ENCODE data around the gene PDE5A. TPM values are rescaled to one million over a fixed set of nuclear protein-coding genes. Genes with fewer than 3 reads are reported as not detected.

Gene PDE5A
- total and polyA plus RNA-seq, 5 experiments from 2014 or later, result 1.0 to 1.3 (median 1.1) TPM

GRCh38 chr4:119597377-119597776, 31.2 kb downstream of the PDE5A start:
- Mint-ChIP-seq H3K4me3 (no peak overlapping the region), H3K36me3 (peaks cover 0 to 19% (median 10%) of the 10 kb centered on the region in 3 donors), H3K27me3 (peaks cover 0 to 12% (median 3%) of the 10 kb centered on the region in 5 donors), H3K9me3 (peaks cover 3 to 18% (median 10%) of the 10 kb centered on the region in 9 donors), H3K27ac (no peak overlapping the region), H3K4me1 (no peaks in the 10 kb centered on the region)
- POLR2A ChIA-PET, result no interaction called here
- DNase-seq (no peak), ATAC-seq (no peak)

GRCh38 chr4:119593698-119594097, 34.9 kb downstream of the PDE5A start:
- no peak overlapping the region for H3K4me3 Mint-ChIP-seq
- H3K4me1 Mint-ChIP-seq, result no peaks in the 10 kb centered on the region
- POLR2A ChIA-PET, result no interaction called here

GRCh38 chr4:119592830-119593229, 35.8 kb downstream of the PDE5A start:
- no peaks in the 10 kb centered on the region for H3K36me3 Mint-ChIP-seq
- H3K27me3 Mint-ChIP-seq, result peaks cover 0 to 23% (median 9%) of the 10 kb centered on the region in 5 donors
- H3K27ac Mint-ChIP-seq, result no peak overlapping the region
- H3K4me3 Mint-ChIP-seq, result no peak overlapping the region
- no peaks in the 10 kb centered on the region for H3K4me1 Mint-ChIP-seq
- no peaks in the 10 kb centered on the region for H3K9me3 Mint-ChIP-seq
- DNase-seq, result no peak
- POLR2A ChIA-PET, result no interaction called here
- ATAC-seq, result no peak

More at GRCh38 chr4:119593698-119594097, 34.9 kb downstream of the PDE5A start:
- no peak overlapping the region for H3K27ac Mint-ChIP-seq
- peaks cover 0 to 7% (median 6%) of the 10 kb centered on the region in 3 donors for H3K36me3 Mint-ChIP-seq
- peaks cover 0 to 6% (median 5%) of the 10 kb centered on the region in 9 donors for H3K9me3 Mint-ChIP-seq
- peaks cover 0 to 31% (median 9%) of the 10 kb centered on the region in 5 donors for H3K27me3 Mint-ChIP-seq
- ATAC-seq (no peak), DNase-seq (no peak)

- POLR2A ChIA-PET, result no interaction called here
- H3K27me3 Mint-ChIP-seq, result peaks cover 1 to 23% (median 9%) of the 10 kb centered on the region in 5 donors
- no peaks in the 10 kb centered on the region for H3K36me3 Mint-ChIP-seq
- no peak overlapping the region for H3K27ac Mint-ChIP-seq
- DNase-seq (no peak), ATAC-seq (no peak)
- no peaks in the 10 kb centered on the region for H3K9me3 Mint-ChIP-seq
- H3K4me3 Mint-ChIP-seq, result no peak overlapping the region
- H3K4me1 Mint-ChIP-seq, result no peaks in the 10 kb centered on the region
Measured at GRCh38 chr4:119589165-119589564, 39.4 kb downstream of the PDE5A start.

GRCh38 chr4:119587796-119588195, 40.8 kb downstream of the PDE5A start:
- peaks cover 1 to 23% (median 9%) of the 10 kb centered on the region in 5 donors for H3K27me3 Mint-ChIP-seq
- no peak for ATAC-seq
- no peak for DNase-seq
- no peak overlapping the region for H3K4me3 Mint-ChIP-seq
- POLR2A ChIA-PET, result no interaction called here
- H3K27ac Mint-ChIP-seq, result no peak overlapping the region
- no peaks in the 10 kb centered on the region for H3K9me3 Mint-ChIP-seq
- no peaks in the 10 kb centered on the region for H3K36me3 Mint-ChIP-seq
- no peaks in the 10 kb centered on the region for H3K4me1 Mint-ChIP-seq

GRCh38 chr4:119585771-119586170, 42.8 kb downstream of the PDE5A start:
- no peak overlapping the region for H3K4me3 Mint-ChIP-seq
- peaks cover 0 to 2% (median 0%) of the 10 kb centered on the region in 3 donors for H3K36me3 Mint-ChIP-seq
- no peaks in the 10 kb centered on the region for H3K4me1 Mint-ChIP-seq
- peaks cover 0 to 7% (median 0%) of the 10 kb centered on the region in 9 donors for H3K9me3 Mint-ChIP-seq
- no peak overlapping the region for H3K27ac Mint-ChIP-seq
- no peak for DNase-seq
- peaks cover 1 to 14% (median 9%) of the 10 kb centered on the region in 5 donors for H3K27me3 Mint-ChIP-seq
- ATAC-seq, result no peak
- POLR2A ChIA-PET, result no interaction called here

- Mint-ChIP-seq H3K4me3 (no peak overlapping the region), H3K27me3 (peaks cover 0 to 2% (median 0%) of the 10 kb centered on the region in 5 donors), H3K36me3 (peaks cover 0 to 2% (median 0%) of the 10 kb centered on the region in 3 donors), H3K9me3 (peaks cover 0 to 27% (median 7%) of the 10 kb centered on the region in 9 donors), H3K27ac (no peak overlapping the region), H3K4me1 (no peaks in the 10 kb centered on the region)
- ATAC-seq (no peak), DNase-seq (no peak)
- POLR2A ChIA-PET, result no interaction called here
Measured at GRCh38 chr4:119581190-119581873, 47.3 kb downstream of the PDE5A start.

- DNase-seq (no peak), ATAC-seq (no peak)
- peaks cover 0 to 2% (median 0%) of the 10 kb centered on the region in 3 donors for H3K36me3 Mint-ChIP-seq
- H3K27me3 Mint-ChIP-seq, result peaks cover 0 to 2% (median 0%) of the 10 kb centered on the region in 5 donors
- POLR2A ChIA-PET, result no interaction called here
- no peak overlapping the region for H3K27ac Mint-ChIP-seq
- no peaks in the 10 kb centered on the region for H3K4me1 Mint-ChIP-seq
- no peak overlapping the region for H3K4me3 Mint-ChIP-seq
- peaks cover 0 to 32% (median 16%) of the 10 kb centered on the region in 9 donors for H3K9me3 Mint-ChIP-seq
Measured at GRCh38 chr4:119580293-119580692, 48.3 kb downstream of the PDE5A start.

GRCh38 chr4:119579823-119580222, 48.8 kb downstream of the PDE5A start:
- no peak overlapping the region for H3K27ac Mint-ChIP-seq
- H3K36me3 Mint-ChIP-seq, result peaks cover 2 to 3% (median 3%) of the 10 kb centered on the region in 3 donors
- peaks cover 0 to 33% (median 21%) of the 10 kb centered on the region in 9 donors for H3K9me3 Mint-ChIP-seq
- no peak overlapping the region for H3K4me3 Mint-ChIP-seq
- DNase-seq (no peak), ATAC-seq (no peak)
- no peaks in the 10 kb centered on the region for H3K4me1 Mint-ChIP-seq
- peaks cover 0 to 4% (median under 1%) of the 10 kb centered on the region in 5 donors for H3K27me3 Mint-ChIP-seq
- POLR2A ChIA-PET, result no interaction called here

GRCh38 chr4:119570401-119570800, 58.2 kb downstream of the PDE5A start:
- no peak overlapping the region for H3K4me3 Mint-ChIP-seq
- DNase-seq (no peak), ATAC-seq (no peak)
- no peak overlapping the region for H3K27ac Mint-ChIP-seq
- H3K4me1 Mint-ChIP-seq, result no peaks in the 10 kb centered on the region
- peaks cover 0 to 30% (median 11%) of the 10 kb centered on the region in 9 donors for H3K9me3 Mint-ChIP-seq
- H3K36me3 Mint-ChIP-seq, result peaks cover 7 to 30% (median 9%) of the 10 kb centered on the region in 3 donors
- POLR2A ChIA-PET, result no interaction called here
- H3K27me3 Mint-ChIP-seq, result peaks cover 0 to 9% (median 6%) of the 10 kb centered on the region in 5 donors

- Mint-ChIP-seq H3K27ac (no peak overlapping the region), H3K9me3 (peaks cover 0 to 35% (median 22%) of the 10 kb centered on the region in 9 donors), H3K4me1 (no peaks in the 10 kb centered on the region), H3K27me3 (no peaks in the 10 kb centered on the region), H3K4me3 (no peak overlapping the region), H3K36me3 (peaks cover 0 to 19% (median 10%) of the 10 kb centered on the region in 3 donors)
- DNase-seq (no peak), ATAC-seq (no peak)
- POLR2A ChIA-PET, result no interaction called here
Measured at GRCh38 chr4:119564106-119564505, 64.5 kb downstream of the PDE5A start.

GRCh38 chr4:119559044-119559647, 69.5 kb downstream of the PDE5A start:
- DNase-seq (peak in 2 of 10 donors; percentile 1 to 2), ATAC-seq (no peak)
- POLR2A ChIA-PET, result no interaction called here
- H3K27ac Mint-ChIP-seq, result no peak overlapping the region
- no peaks in the 10 kb centered on the region for H3K27me3 Mint-ChIP-seq
- no peaks in the 10 kb centered on the region for H3K4me1 Mint-ChIP-seq
- H3K4me3 Mint-ChIP-seq, result no peak overlapping the region
- peaks cover 0 to 23% (median 10%) of the 10 kb centered on the region in 9 donors for H3K9me3 Mint-ChIP-seq
- peaks cover 2 to 8% (median 6%) of the 10 kb centered on the region in 3 donors for H3K36me3 Mint-ChIP-seq

- POLR2A ChIA-PET, result no interaction called here
- H3K9me3 Mint-ChIP-seq, result no peaks in the 10 kb centered on the region
- H3K4me3 Mint-ChIP-seq, result no peak overlapping the region
- H3K4me1 Mint-ChIP-seq, result no peaks in the 10 kb centered on the region
- peaks cover 0 to 43% (median 10%) of the 10 kb centered on the region in 3 donors for H3K36me3 Mint-ChIP-seq
- ATAC-seq, result no peak
- no peak overlapping the region for H3K27ac Mint-ChIP-seq
- no peak for DNase-seq
- no peaks in the 10 kb centered on the region for H3K27me3 Mint-ChIP-seq
Measured at GRCh38 chr4:119550857-119551532, 77.6 kb downstream of the PDE5A start.
